Uterus (tissue), 2 donors: ENCODE data around the gene GMDS.

Experiments
- POLR2A ChIP-seq, 2 donors: fragments of 450-650 bp; IDR thresholded peaks; one replicate each; pipeline ENCODE4 v1.6.1; 2016; ENCODE audit warnings: antibody characterized with exemption in 2 of 2, mild to moderate bottlenecking in 1 of 2, moderate library complexity in 1 of 2
- TF ChIP-seq, protein P1 (sequence below), 4 experiments: fragments of 200-600 bp in 2 of 4; fragments of 450-650 bp in 2 of 4; sonication (generic) in 2 of 4; IDR thresholded peaks; one replicate each; pipeline ENCODE4 v1.5.1; 2016 to 2019; ENCODE audit warnings: antibody characterized with exemption in 4 of 4, mild to moderate bottlenecking in 2 of 4, moderate library complexity in 1 of 4

DNA sequence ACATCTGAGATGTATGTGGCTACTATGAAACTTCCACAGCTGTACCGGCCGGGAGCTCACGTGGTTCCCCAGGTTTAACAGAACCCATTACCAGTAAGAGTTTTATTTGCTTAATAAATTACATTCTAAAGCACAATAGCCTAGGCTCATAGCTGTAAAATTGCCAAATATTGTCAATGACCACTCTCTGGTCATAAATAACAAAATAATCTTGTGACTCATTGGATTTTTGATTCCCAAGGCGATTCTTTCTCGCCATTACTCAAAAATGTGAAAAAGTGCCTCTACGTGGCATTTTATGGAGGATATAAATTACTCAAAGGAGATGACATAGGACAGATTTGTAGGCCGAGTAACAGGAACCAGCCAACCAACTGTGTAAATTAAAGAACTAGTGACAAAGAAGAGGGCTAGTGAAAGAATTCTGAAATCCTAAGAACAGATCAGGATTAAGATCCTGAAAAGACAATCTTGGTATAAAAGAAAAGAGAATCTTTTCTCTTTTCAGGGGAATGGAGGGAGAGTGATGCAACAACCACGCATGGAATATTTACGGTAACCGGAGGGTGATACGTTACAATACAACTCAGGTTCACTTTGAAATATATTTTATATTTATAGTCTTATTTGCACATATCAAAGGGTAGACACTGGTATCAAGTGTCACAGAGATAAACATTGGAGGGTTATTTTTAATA is 436.0 kb downstream of the GMDS start:
- TF ChIP-seq, protein P1, sequence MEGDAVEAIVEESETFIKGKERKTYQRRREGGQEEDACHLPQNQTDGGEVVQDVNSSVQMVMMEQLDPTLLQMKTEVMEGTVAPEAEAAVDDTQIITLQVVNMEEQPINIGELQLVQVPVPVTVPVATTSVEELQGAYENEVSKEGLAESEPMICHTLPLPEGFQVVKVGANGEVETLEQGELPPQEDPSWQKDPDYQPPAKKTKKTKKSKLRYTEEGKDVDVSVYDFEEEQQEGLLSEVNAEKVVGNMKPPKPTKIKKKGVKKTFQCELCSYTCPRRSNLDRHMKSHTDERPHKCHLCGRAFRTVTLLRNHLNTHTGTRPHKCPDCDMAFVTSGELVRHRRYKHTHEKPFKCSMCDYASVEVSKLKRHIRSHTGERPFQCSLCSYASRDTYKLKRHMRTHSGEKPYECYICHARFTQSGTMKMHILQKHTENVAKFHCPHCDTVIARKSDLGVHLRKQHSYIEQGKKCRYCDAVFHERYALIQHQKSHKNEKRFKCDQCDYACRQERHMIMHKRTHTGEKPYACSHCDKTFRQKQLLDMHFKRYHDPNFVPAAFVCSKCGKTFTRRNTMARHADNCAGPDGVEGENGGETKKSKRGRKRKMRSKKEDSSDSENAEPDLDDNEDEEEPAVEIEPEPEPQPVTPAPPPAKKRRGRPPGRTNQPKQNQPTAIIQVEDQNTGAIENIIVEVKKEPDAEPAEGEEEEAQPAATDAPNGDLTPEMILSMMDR (IDR thresholded peaks at IDR 0.05): no peak
- no peak for TF ChIP-seq POLR2A (IDR thresholded peaks at IDR 0.05)
